Keratinocyte (primary cell): ENCODE data around the gene CTNNA2. TPM values are rescaled to one million over a fixed set of nuclear protein-coding genes. Genes with fewer than 3 reads are reported as not detected.

ENCODE experiments used
- DNase-seq: peaks from one replicate; pipeline ENCODE4 v3.0.0-alpha.2; 2011; ENCODE audit warnings: low read depth, missing footprints, low spot score
- FAIRE-seq: peaks from 2 replicates; lab custom pipeline; 2011; peaks lifted over from hg19 to GRCh38; lab: Jason Lieb, UNC
- H2AFZ ChIP-seq: 2 replicates; pipeline ENCODE4 v1.6.0; 2012; ENCODE audit warnings: low read length, control low read depth, inconsistent platforms; ENCODE audit not compliant: control insufficient read depth
- H3K27ac ChIP-seq: 2 replicates; pipeline ENCODE4 v1.5.1; 2011; ENCODE audit warnings: low read length; ENCODE audit not compliant: control insufficient read depth, insufficient read depth
- H3K27me3 ChIP-seq: 3 replicates; pipeline ENCODE4 v1.6.0; 2011; ENCODE audit warnings: low read length; ENCODE audit not compliant: control insufficient read depth, insufficient read depth; ENCODE audit errors: extremely low read depth
- H3K36me3 ChIP-seq, 2 experiments: 2 replicates in 1 of 2; 3 replicates in 1 of 2; pipeline ENCODE4 v1.5.1; 2011; ENCODE audit warnings: low read length in 2 of 2, mild to moderate bottlenecking in 1 of 2; ENCODE audit not compliant: control insufficient read depth in 2 of 2, insufficient read depth in 2 of 2; ENCODE audit errors: extremely low read depth in 1 of 2
- H3K4me1 ChIP-seq: 3 replicates; pipeline ENCODE4 v1.5.1; 2011; ENCODE audit warnings: low read length; ENCODE audit not compliant: control insufficient read depth, insufficient read depth; ENCODE audit errors: extremely low read depth
- H3K4me2 ChIP-seq: 3 replicates; pipeline ENCODE4 v1.6.0; 2011; ENCODE audit warnings: low read depth, low read length; ENCODE audit not compliant: control insufficient read depth, insufficient read depth; ENCODE audit errors: extremely low read depth
- H3K4me3 ChIP-seq, 3 experiments: fragments of 200-600 bp in 1 of 3; sonication (generic) in 1 of 3; 2 replicates in 2 of 3; 3 replicates in 1 of 3; pipeline ENCODE4 v1.5.1; 2011 to 2016; ENCODE audit warnings: low read length in 3 of 3, mild to moderate bottlenecking in 3 of 3, control low read depth in 2 of 3, inconsistent platforms in 1 of 3, low read depth in 1 of 3, mixed read lengths in 1 of 3, mixed run types in 1 of 3, moderate library complexity in 1 of 3; ENCODE audit not compliant: control insufficient read depth in 2 of 3, insufficient read depth in 2 of 3; ENCODE audit errors: extremely low read depth in 1 of 3
- H3K79me2 ChIP-seq: 2 replicates; pipeline ENCODE4 v1.6.0; 2012; ENCODE audit warnings: low read length; ENCODE audit not compliant: control insufficient read depth, insufficient read depth
- H3K9ac ChIP-seq: 3 replicates; pipeline ENCODE4 v1.6.0; 2011; ENCODE audit warnings: low read length; ENCODE audit not compliant: control insufficient read depth, insufficient read depth; ENCODE audit errors: extremely low read depth
- H3K9me1 ChIP-seq: 3 replicates; pipeline ENCODE4 v1.6.0; 2011; ENCODE audit warnings: low read length; ENCODE audit not compliant: control insufficient read depth, insufficient read depth; ENCODE audit errors: extremely low read depth
- H3K9me3 ChIP-seq: 2 replicates; pipeline ENCODE4 v1.5.1; 2012; ENCODE audit warnings: low read depth, low read length; ENCODE audit not compliant: control insufficient read depth
- H4K20me1 ChIP-seq: 3 replicates; pipeline ENCODE4 v1.6.0; 2011; ENCODE audit warnings: low read length; ENCODE audit not compliant: control insufficient read depth, insufficient read depth; ENCODE audit errors: extremely low read depth
- EZH2 ChIP-seq: IDR thresholded peaks from one replicate; pipeline ENCODE4 v1.6.1; 2012; ENCODE audit warnings: inconsistent platforms, mild to moderate bottlenecking, low read length, moderate library complexity
- dilution Hi-C: fragments of 300-500 bp; cut with MboI; formaldehyde crosslinking; loops from one replicate; pipeline ENCODE4 v1.7.0; 2020; ENCODE audit warnings: low sequenced_read_pairs; ENCODE audit not compliant: extremely low pct_ligation_motif_present
- polyA plus RNA-seq, 5 experiments: library from polyadenylated mRNA; depleted of rRNA in 3 of 5; stranded (reverse) in 3 of 5; stranded (forward) in 1 of 5; unstranded in 1 of 5; fragments of >200 nt; gene quantifications; 1 replicate in 1 of 5; 2 replicates in 3 of 5; 3 replicates in 1 of 5; pipeline versions ENCODE4 v1.2.1 to v1.2.3, GENCODE V29; 2011 to 2012; ENCODE audit warnings: missing spikeins in 2 of 5, low read depth in 1 of 5, low replicate concordance in 1 of 5
- TF ChIP-seq, protein P1 (sequence below), 3 experiments: IDR thresholded peaks in 1 of 3; conservative IDR thresholded peaks in 1 of 3; optimal IDR thresholded peaks in 1 of 3; 2 replicates in 2 of 3; 3 replicates in 1 of 3; pipeline versions ENCODE3 to v1.5.1; 2011; ENCODE audit warnings: low read length in 3 of 3, mild to moderate bottlenecking in 3 of 3, moderate library complexity in 2 of 3, control low read depth in 1 of 3, inconsistent platforms in 1 of 3; ENCODE audit not compliant: insufficient read depth in 2 of 3; ENCODE audit errors: extremely low read depth in 1 of 3

The CTNNA2 gene
- polyA plus RNA-seq, 1 donor (not counting 4 experiments of a cell fraction or from before 2014, with no cell fraction given): not detected

GRCh38 chr2:80233333-80233732 is 720.5 kb downstream of the CTNNA2 start:
- no peak overlapping the region for H3K4me2 ChIP-seq
- dilution Hi-C loops: no loop called here
- DNase-seq (no peak), FAIRE-seq (no peak)
- H3K27ac ChIP-seq: no peak overlapping the region
- no peak overlapping the region for H3K9ac ChIP-seq
- TF ChIP-seq, protein P1, sequence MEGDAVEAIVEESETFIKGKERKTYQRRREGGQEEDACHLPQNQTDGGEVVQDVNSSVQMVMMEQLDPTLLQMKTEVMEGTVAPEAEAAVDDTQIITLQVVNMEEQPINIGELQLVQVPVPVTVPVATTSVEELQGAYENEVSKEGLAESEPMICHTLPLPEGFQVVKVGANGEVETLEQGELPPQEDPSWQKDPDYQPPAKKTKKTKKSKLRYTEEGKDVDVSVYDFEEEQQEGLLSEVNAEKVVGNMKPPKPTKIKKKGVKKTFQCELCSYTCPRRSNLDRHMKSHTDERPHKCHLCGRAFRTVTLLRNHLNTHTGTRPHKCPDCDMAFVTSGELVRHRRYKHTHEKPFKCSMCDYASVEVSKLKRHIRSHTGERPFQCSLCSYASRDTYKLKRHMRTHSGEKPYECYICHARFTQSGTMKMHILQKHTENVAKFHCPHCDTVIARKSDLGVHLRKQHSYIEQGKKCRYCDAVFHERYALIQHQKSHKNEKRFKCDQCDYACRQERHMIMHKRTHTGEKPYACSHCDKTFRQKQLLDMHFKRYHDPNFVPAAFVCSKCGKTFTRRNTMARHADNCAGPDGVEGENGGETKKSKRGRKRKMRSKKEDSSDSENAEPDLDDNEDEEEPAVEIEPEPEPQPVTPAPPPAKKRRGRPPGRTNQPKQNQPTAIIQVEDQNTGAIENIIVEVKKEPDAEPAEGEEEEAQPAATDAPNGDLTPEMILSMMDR (optimal IDR thresholded peaks at IDR 0.05 in 1 of 3, IDR thresholded peaks at IDR 0.05 in 1 of 3, conservative IDR thresholded peaks at IDR 0.05 in 1 of 3; ENCODE audit: extremely low read depth in 1 of 3, insufficient read depth in 2 of 3, low read length in 3 of 3): no peak
- TF ChIP-seq EZH2: no peak
- no peaks in the 10 kb centered on the region for H3K27me3 ChIP-seq
- no peaks in the 10 kb centered on the region for H3K79me2 ChIP-seq
- no peaks in the 10 kb centered on the region for H3K36me3 ChIP-seq
- no peaks in the 10 kb centered on the region for H3K4me1 ChIP-seq
- H4K20me1 ChIP-seq: no peaks in the 10 kb centered on the region
- H3K9me1 ChIP-seq: no peaks in the 10 kb centered on the region
- no peak overlapping the region for H2AFZ ChIP-seq
- no peak overlapping the region for H3K4me3 ChIP-seq
- no peaks in the 10 kb centered on the region for H3K9me3 ChIP-seq

GRCh38 chr2:80238692-80239469 is 726.0 kb downstream of the CTNNA2 start:
- no peaks in the 10 kb centered on the region for H3K79me2 ChIP-seq
- no peaks in the 10 kb centered on the region for H4K20me1 ChIP-seq
- H3K27ac ChIP-seq: no peak overlapping the region
- no peaks in the 10 kb centered on the region for H3K9me3 ChIP-seq
- FAIRE-seq (no peak), DNase-seq (no peak)
- H3K27me3 ChIP-seq: no peaks in the 10 kb centered on the region
- dilution Hi-C loops: no loop called here
- H2AFZ ChIP-seq: no peak overlapping the region
- TF ChIP-seq, protein P1 (optimal IDR thresholded peaks at IDR 0.05 in 1 of 3, IDR thresholded peaks at IDR 0.05 in 1 of 3, conservative IDR thresholded peaks at IDR 0.05 in 1 of 3; ENCODE audit: extremely low read depth in 1 of 3, insufficient read depth in 2 of 3, low read length in 3 of 3): peak; percentile 46 to 53 (median 53)
- TF ChIP-seq EZH2: no peak
- no peak overlapping the region for H3K9ac ChIP-seq
- no peak overlapping the region for H3K4me2 ChIP-seq
- H3K9me1 ChIP-seq: no peaks in the 10 kb centered on the region
- H3K36me3 ChIP-seq: no peaks in the 10 kb centered on the region
- no peaks in the 10 kb centered on the region for H3K4me1 ChIP-seq
- no peak overlapping the region for H3K4me3 ChIP-seq
